Neuronal stem cell (in vitro differentiated cells): Measurements from ENCODE around the gene LEMD2.

Experiments used
- DNase-seq: peaks from one replicate; pipeline ENCODE4 v3.0.0-alpha.2; 2013; ENCODE audit warnings: low spot score
- H2AFZ ChIP-seq: one replicate; pipeline ENCODE4 v1.6.1; 2013; ENCODE audit warnings: mild to moderate bottlenecking, low read length, inconsistent platforms
- H2AK5ac ChIP-seq: 2 replicates; pipeline ENCODE4 v1.6.1; 2013; ENCODE audit warnings: low read depth, mild to moderate bottlenecking, inconsistent platforms, low read length, moderate library complexity, mixed read lengths
- H2BK120ac ChIP-seq: 2 replicates; pipeline ENCODE4 v1.6.1; 2013; ENCODE audit warnings: low read depth, mild to moderate bottlenecking, inconsistent platforms, low read length, moderate library complexity, mixed read lengths
- H2BK12ac ChIP-seq: one replicate; pipeline ENCODE4 v1.6.1; 2013; ENCODE audit warnings: low read length, inconsistent platforms
- H2BK15ac ChIP-seq: 2 replicates; pipeline ENCODE4 v1.6.1; 2013; ENCODE audit warnings: mild to moderate bottlenecking, low read length, inconsistent platforms, mixed read lengths
- H2BK5ac ChIP-seq: one replicate; pipeline ENCODE4 v1.6.1; 2013; ENCODE audit warnings: inconsistent platforms, mild to moderate bottlenecking, low read length, moderate library complexity
- H3K14ac ChIP-seq: one replicate; pipeline ENCODE4 v1.6.1; 2013; ENCODE audit warnings: low read length, inconsistent platforms
- H3K18ac ChIP-seq: 2 replicates; pipeline ENCODE4 v1.6.1; 2013; ENCODE audit warnings: low read length, inconsistent platforms
- H3K23ac ChIP-seq: 2 replicates; pipeline ENCODE4 v1.6.1; 2013; ENCODE audit warnings: low read depth, mild to moderate bottlenecking, mixed read lengths, low read length, inconsistent platforms; ENCODE audit not compliant: poor library complexity
- H3K27ac ChIP-seq: replicated peaks from 3 replicates; pipeline ENCODE4 v1.5.1; 2013; ENCODE audit warnings: low read length, inconsistent platforms
- H3K27me3 ChIP-seq, 3 experiments: 2 replicates each; pipeline ENCODE4 v1.6.1; 2013; ENCODE audit warnings: low read length in 3 of 3, mild to moderate bottlenecking in 2 of 3, inconsistent platforms in 1 of 3, low read depth in 1 of 3, mixed read lengths in 1 of 3, moderate library complexity in 1 of 3; ENCODE audit not compliant: control insufficient read depth in 3 of 3, insufficient read depth in 3 of 3
- H3K36me3 ChIP-seq, 2 donors: replicated peaks in 1 of 2; 2 replicates each; pipeline ENCODE4 v1.6.1; 2013; ENCODE audit warnings: low read length in 2 of 2; ENCODE audit not compliant: control insufficient read depth in 2 of 2, insufficient read depth in 2 of 2
- H3K4ac ChIP-seq: 2 replicates; pipeline ENCODE4 v1.6.1; 2013; ENCODE audit warnings: inconsistent platforms, mild to moderate bottlenecking, low read length, moderate library complexity
- H3K4me1 ChIP-seq, 2 donors: 1 replicate in 1 of 2; 2 replicates in 1 of 2; pipeline ENCODE4 v1.6.1; 2013; ENCODE audit warnings: low read length in 2 of 2, low read depth in 1 of 2; ENCODE audit not compliant: control insufficient read depth in 2 of 2, insufficient read depth in 1 of 2
- H3K4me2 ChIP-seq: one replicate; pipeline ENCODE4 v1.6.1; 2013; ENCODE audit warnings: mild to moderate bottlenecking, low read length, inconsistent platforms; ENCODE audit not compliant: insufficient read depth, poor library complexity, severe bottlenecking
- H3K4me3 ChIP-seq, 2 donors: 2 replicates each; pipeline ENCODE4 v1.5.1; 2013; ENCODE audit warnings: low read length in 2 of 2, mild to moderate bottlenecking in 2 of 2, inconsistent platforms in 1 of 2, moderate library complexity in 1 of 2
- H3K79me1 ChIP-seq: one replicate; pipeline ENCODE4 v1.6.1; 2013; ENCODE audit warnings: low read depth, mild to moderate bottlenecking, inconsistent platforms, low read length, moderate library complexity
- H3K9ac ChIP-seq: one replicate; pipeline ENCODE4 v1.6.1; 2013; ENCODE audit warnings: mild to moderate bottlenecking, low read depth, low read length, inconsistent platforms; ENCODE audit not compliant: poor library complexity
- H3K9me3 ChIP-seq, 2 donors: replicated peaks in 1 of 2; 2 replicates each; pipeline versions ENCODE3 to v1.6.1; 2013; ENCODE audit warnings: low read length in 2 of 2, mild to moderate bottlenecking in 2 of 2, inconsistent platforms in 1 of 2, low read depth in 1 of 2, mixed read lengths in 1 of 2, moderate library complexity in 1 of 2; ENCODE audit not compliant: control insufficient read depth in 2 of 2, insufficient read depth in 1 of 2
- H4K8ac ChIP-seq: one replicate; pipeline ENCODE4 v1.6.1; 2013; ENCODE audit warnings: low read depth, mild to moderate bottlenecking, inconsistent platforms, low read length, moderate library complexity
- H4K91ac ChIP-seq: one replicate; pipeline ENCODE4 v1.6.1; 2013; ENCODE audit warnings: low read length, low read depth, mild to moderate bottlenecking, inconsistent platforms; ENCODE audit not compliant: poor library complexity
- WGBS, 2 donors: extraction: QIAGEN DNeasy Blood & Tissue Kit; methylation state at CpG; one replicate each; pipeline ENCODE4 v1.1.7; 2013; ENCODE audit warnings: missing lambda C conversion rate in 2 of 2, mixed read lengths in 1 of 2; ENCODE audit not compliant: insufficient read length in 2 of 2, insufficient replicate concordance in 1 of 2; ENCODE audit errors: extremely low coverage in 2 of 2; 5-methylcytosine and 5-hydroxymethylcytosine counted together

The LEMD2 gene

GRCh38 chr6:33776764-33777163 lies 12.2 kb downstream of the LEMD2 start:
- H3K14ac ChIP-seq: no peak overlapping the region
- H3K4me2 ChIP-seq: no peak overlapping the region
- no peak overlapping the region for H3K4me3 ChIP-seq
- H2BK5ac ChIP-seq: no peak overlapping the region
- H3K4ac ChIP-seq: no peak overlapping the region
- H2BK120ac ChIP-seq: no peak overlapping the region
- no peak overlapping the region for H2AK5ac ChIP-seq
- H3K36me3 ChIP-seq: peaks cover 57 to 86% of the 10 kb centered on the region in 2 donors
- no peak overlapping the region for H4K8ac ChIP-seq
- no peak overlapping the region for H3K18ac ChIP-seq
- H2AFZ ChIP-seq: no peak overlapping the region
- H3K23ac ChIP-seq: no peak overlapping the region
- H3K79me1 ChIP-seq: no peaks in the 10 kb centered on the region
- H2BK12ac ChIP-seq: no peak overlapping the region
- no peaks in the 10 kb centered on the region for H3K27me3 ChIP-seq
- H3K9me3 ChIP-seq: no peaks in the 10 kb centered on the region
- WGBS, 2 donors: no CpG with 5 or more reads among the region's 13 CpGs
- DNase-seq: no peak
- peaks cover 20 to 27% of the 10 kb centered on the region in 2 donors for H3K4me1 ChIP-seq
- H2BK15ac ChIP-seq: no peak overlapping the region
- no peak overlapping the region for H4K91ac ChIP-seq
- H3K9ac ChIP-seq: no peak overlapping the region
- H3K27ac ChIP-seq: no peak overlapping the region

DNA sequence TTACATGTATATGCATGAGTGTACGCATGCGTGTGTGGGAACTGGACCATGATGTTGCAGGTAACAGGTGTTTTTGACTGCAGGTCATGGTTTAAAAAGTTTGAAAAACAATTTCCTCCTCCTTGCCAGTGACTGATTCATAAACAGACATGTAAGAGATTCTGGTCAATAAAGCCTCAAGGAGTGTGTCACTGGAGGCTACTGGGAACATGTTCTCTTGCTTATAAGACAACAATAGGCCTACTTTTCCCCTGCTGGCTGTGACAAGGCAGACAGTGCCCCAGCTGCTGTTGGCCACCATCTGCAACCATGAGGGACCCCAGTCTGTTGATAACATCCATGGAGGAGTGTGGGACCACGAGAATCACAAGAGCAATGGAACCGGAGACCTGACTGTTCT lies 12.7 kb downstream of the LEMD2 start:
- H4K91ac ChIP-seq: no peak overlapping the region
- no CpG with 5 or more reads among the region's 4 CpGs for WGBS, 2 donors
- no peaks in the 10 kb centered on the region for H3K9me3 ChIP-seq
- H2BK5ac ChIP-seq: no peak overlapping the region
- H2AK5ac ChIP-seq: no peak overlapping the region
- no peak overlapping the region for H3K27ac ChIP-seq
- peaks cover 15 to 23% of the 10 kb centered on the region in 2 donors for H3K4me1 ChIP-seq
- H3K36me3 ChIP-seq: peaks cover 57 to 85% of the 10 kb centered on the region in 2 donors
- no peaks in the 10 kb centered on the region for H3K79me1 ChIP-seq
- H2BK15ac ChIP-seq: no peak overlapping the region
- H3K4me2 ChIP-seq: no peak overlapping the region
- no peak overlapping the region for H3K18ac ChIP-seq
- H3K14ac ChIP-seq: no peak overlapping the region
- no peak overlapping the region for H3K4me3 ChIP-seq
- H4K8ac ChIP-seq: no peak overlapping the region
- H3K23ac ChIP-seq: no peak overlapping the region
- H2AFZ ChIP-seq: no peak overlapping the region
- H3K9ac ChIP-seq: no peak overlapping the region
- no peaks in the 10 kb centered on the region for H3K27me3 ChIP-seq
- DNase-seq: no peak
- no peak overlapping the region for H2BK12ac ChIP-seq
- no peak overlapping the region for H3K4ac ChIP-seq
- H2BK120ac ChIP-seq: no peak overlapping the region

GRCh38 chr6:33774774-33775173 lies 14.2 kb downstream of the LEMD2 start:
- Histone ChIP-seq H3K4me2 (no peak overlapping the region), H3K79me1 (no peaks in the 10 kb centered on the region), H3K27ac (no peak overlapping the region), H4K8ac (no peak overlapping the region), H3K4me3 (no peak overlapping the region), H3K14ac (no peak overlapping the region), H3K9ac (no peak overlapping the region), H2BK120ac (no peak overlapping the region), H2BK5ac (no peak overlapping the region), H2AK5ac (no peak overlapping the region), H3K9me3 (no peaks in the 10 kb centered on the region), H2BK12ac (no peak overlapping the region), H2AFZ (no peak overlapping the region), H2BK15ac (no peak overlapping the region), H3K4ac (no peak overlapping the region), H3K36me3 (peaks cover 51 to 74% of the 10 kb centered on the region in 2 donors), H3K27me3 (no peaks in the 10 kb centered on the region), H3K4me1 (peaks cover 13 to 19% of the 10 kb centered on the region in 2 donors), H3K18ac (no peak overlapping the region), H4K91ac (no peak overlapping the region), H3K23ac (no peak overlapping the region)
- no CpG with 5 or more reads among the region's 3 CpGs for WGBS, 2 donors
- no peak for DNase-seq

GRCh38 chr6:33772902-33773472 lies 15.9 kb downstream of the LEMD2 start:
- no peak overlapping the region for H3K4me2 ChIP-seq
- H2AFZ ChIP-seq: no peak overlapping the region
- H3K27ac ChIP-seq: no peak overlapping the region
- no peaks in the 10 kb centered on the region for H3K79me1 ChIP-seq
- H3K4ac ChIP-seq: no peak overlapping the region
- no peak overlapping the region for H3K4me3 ChIP-seq
- no peak overlapping the region for H2AK5ac ChIP-seq
- H3K4me1 ChIP-seq: peaks cover 10 to 12% of the 10 kb centered on the region in 2 donors
- H3K23ac ChIP-seq: no peak overlapping the region
- H2BK12ac ChIP-seq: no peak overlapping the region
- no peak overlapping the region for H3K14ac ChIP-seq
- H4K91ac ChIP-seq: no peak overlapping the region
- no peak overlapping the region for H4K8ac ChIP-seq
- no peak overlapping the region for H2BK15ac ChIP-seq
- no peak overlapping the region for H3K9ac ChIP-seq
- H3K18ac ChIP-seq: no peak overlapping the region
- peaks cover 40 to 56% of the 10 kb centered on the region in 2 donors for H3K36me3 ChIP-seq
- H3K27me3 ChIP-seq: no peaks in the 10 kb centered on the region
- no CpG with 5 or more reads among the region's 6 CpGs for WGBS, 2 donors
- H2BK5ac ChIP-seq: no peak overlapping the region
- no peak for DNase-seq
- H3K9me3 ChIP-seq: no peaks in the 10 kb centered on the region
- H2BK120ac ChIP-seq: no peak overlapping the region
